Tibial artery (tissue), 4 donors: ENCODE results near the gene NDE1.
A peak's percentile ranks its signal among the peaks of the same experiment; 100 is the strongest.
"Not testable (repeated sequence)": the region's sequence is repeated elsewhere in the genome, so short reads cannot be mapped to it uniquely, and the experiment has no call there.

Experiments
- DNase-seq, 2 donors: peaks; one replicate each; pipeline ENCODE4 v3.0.0-alpha.2; 2019
- H3K27ac ChIP-seq, 2 donors: fragments of 200-600 bp; sonication (generic) in 1 of 2; 1 replicate in 1 of 2; 2 replicates in 1 of 2; pipeline ENCODE4 v1.5.1; 2018 to 2019; ENCODE audit warnings: mild to moderate bottlenecking in 1 of 2
- H3K27me3 ChIP-seq, 2 donors: fragments of 200-600 bp; sonication (generic) in 1 of 2; one replicate each; pipeline versions ENCODE4 v1.5.1 to v1.6.0; 2016 to 2019
- H3K36me3 ChIP-seq, 3 donors: fragments of 200-600 bp; sonication (generic) in 2 of 3; one replicate each; pipeline ENCODE4 v1.5.1; 2016 to 2019; ENCODE audit warnings: mild to moderate bottlenecking in 2 of 3
- H3K4me1 ChIP-seq, 4 donors: fragments of 200-600 bp; sonication (generic) in 2 of 4; 1 replicate in 3 of 4; 2 replicates in 1 of 4; pipeline ENCODE4 v1.5.1; 2016 to 2019
- H3K4me3 ChIP-seq, 2 donors: fragments of 200-600 bp; sonication (generic) in 1 of 2; 1 replicate in 1 of 2; 2 replicates in 1 of 2; pipeline ENCODE4 v1.5.1; 2018 to 2019; ENCODE audit warnings: mild to moderate bottlenecking in 2 of 2
- H3K9me3 ChIP-seq, 3 donors: fragments of 200-600 bp; sonication (generic) in 1 of 3; one replicate each; pipeline ENCODE4 v1.5.1; 2016 to 2019
- CTCF ChIP-seq, 2 experiments: fragments of 200-600 bp in 1 of 2; fragments of 450-650 bp in 1 of 2; IDR thresholded peaks; one replicate each; pipeline ENCODE4 v1.5.1; 2017 to 2019; ENCODE audit warnings: antibody characterized with exemption in 2 of 2, mild to moderate bottlenecking in 1 of 2, moderate library complexity in 1 of 2
- intact Hi-C: fragments of 100-400 bp; cut with DNase I; formaldehyde crosslinking; loops from one replicate; pipeline ENCODE4 v1.15.0; 2023; ENCODE audit warnings: low total_unique reads

The NDE1 gene

DNA sequence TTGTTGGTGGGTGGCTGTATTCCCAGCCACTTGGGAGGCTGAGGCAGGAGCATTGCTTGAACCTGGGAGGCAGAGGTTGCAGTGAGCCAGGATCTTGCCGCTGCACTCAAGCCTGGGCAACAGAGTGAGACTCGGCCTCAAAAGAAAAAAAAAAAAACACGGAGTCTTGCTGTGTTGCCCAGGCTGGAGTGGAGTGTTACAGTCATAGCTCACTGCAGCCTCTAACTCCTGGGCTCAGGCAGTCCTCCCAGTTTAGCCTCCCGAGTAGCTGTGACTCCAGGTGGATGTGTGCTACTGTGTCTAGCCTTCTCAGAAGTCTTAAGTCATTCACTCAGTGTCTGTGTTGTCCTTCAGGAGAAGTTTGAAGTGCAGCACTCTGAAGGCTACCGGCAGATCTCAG is 27.4 kb downstream of the NDE1 start:
- no peak for DNase-seq
- H3K36me3 ChIP-seq = peaks cover 0 to 44% (median 31%) of the 10 kb centered on the region in 3 donors
- no peak overlapping the region for H3K27ac ChIP-seq
- H3K27me3 ChIP-seq = no peaks in the 10 kb centered on the region
- no peak for TF ChIP-seq CTCF (IDR thresholded peaks at IDR 0.05)
- intact Hi-C loops = no loop called here
- H3K9me3 ChIP-seq = no peaks in the 10 kb centered on the region
- no peak overlapping the region for H3K4me3 ChIP-seq
- H3K4me1 ChIP-seq = peaks cover 0 to 18% (median 6%) of the 10 kb centered on the region in 4 donors

DNA sequence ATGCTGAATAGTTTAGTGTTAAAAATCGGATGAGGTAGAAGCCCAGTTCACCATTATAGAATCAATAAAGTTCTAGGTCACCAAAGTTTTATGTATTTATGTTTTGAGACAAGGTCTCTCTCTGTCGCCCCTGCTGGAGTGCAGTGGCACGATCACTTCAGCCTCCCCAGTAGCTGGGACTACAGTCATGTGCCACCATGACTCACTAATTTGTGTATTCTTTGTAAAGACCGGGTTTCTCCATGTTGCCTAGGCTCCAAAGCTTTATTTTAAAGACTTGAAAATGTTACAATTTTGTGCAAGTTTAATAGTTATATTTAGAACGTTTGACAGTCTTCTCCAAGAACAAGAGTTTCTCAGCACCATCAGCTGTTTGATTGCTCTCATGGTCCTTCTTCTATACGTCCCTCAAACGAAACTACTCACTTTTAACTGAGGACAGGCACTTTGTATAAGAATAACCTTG is 32.1 kb downstream of the NDE1 start:
- peak; percentile 55 to 62 for TF ChIP-seq CTCF (IDR thresholded peaks at IDR 0.05)
- peak overlapping the region; percentile 4 to 14 for H3K27ac ChIP-seq
- intact Hi-C loops = no loop called here
- peak; percentile 71 to 73 for DNase-seq
- H3K36me3 ChIP-seq = peaks cover 0 to 57% (median 35%) of the 10 kb centered on the region in 3 donors
- H3K4me1 ChIP-seq = peaks cover 0 to 9% (median 0%) of the 10 kb centered on the region in 4 donors
- H3K4me3 ChIP-seq = no peak overlapping the region
- H3K27me3 ChIP-seq = no peaks in the 10 kb centered on the region
- no peaks in the 10 kb centered on the region for H3K9me3 ChIP-seq

DNA sequence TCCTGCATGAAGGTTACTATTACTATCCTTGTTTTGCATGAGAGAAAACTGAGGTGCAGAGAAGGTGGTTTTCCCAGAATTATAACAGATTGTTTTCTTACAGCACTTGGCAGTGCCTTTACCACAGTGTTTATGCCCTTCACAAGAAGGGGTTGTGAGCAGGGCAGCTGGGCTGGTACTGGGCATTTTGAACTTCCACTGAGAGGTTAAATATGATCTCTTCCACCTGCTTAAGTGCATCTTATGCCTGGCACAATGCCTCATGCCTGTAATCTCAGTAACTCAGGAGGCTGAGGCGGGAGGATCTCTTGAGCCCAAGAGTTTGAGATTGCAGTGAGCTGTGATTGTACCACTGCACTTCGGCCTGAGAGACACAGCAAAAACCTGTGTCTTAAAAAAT is 36.2 kb downstream of the NDE1 start:
- peaks cover 10 to 48% (median 35%) of the 10 kb centered on the region in 3 donors for H3K36me3 ChIP-seq
- no peak overlapping the region for H3K4me3 ChIP-seq
- intact Hi-C loops = no loop called here
- no peaks in the 10 kb centered on the region for H3K27me3 ChIP-seq
- H3K4me1 ChIP-seq = peaks cover 0 to 30% (median 2%) of the 10 kb centered on the region in 4 donors
- DNase-seq = no peak
- no peak overlapping the region for H3K27ac ChIP-seq
- TF ChIP-seq CTCF (IDR thresholded peaks at IDR 0.05) = no peak
- H3K9me3 ChIP-seq = no peaks in the 10 kb centered on the region

GRCh38 chr16:15689290-15689689 is 39.2 kb downstream of the NDE1 start:
- intact Hi-C loops = no loop called here
- Histone ChIP-seq H3K27me3 (no peaks in the 10 kb centered on the region), H3K4me1 (peaks cover 0 to 22% (median 2%) of the 10 kb centered on the region in 4 donors), H3K36me3 (peaks cover 27 to 70% (median 64%) of the 10 kb centered on the region in 3 donors), H3K4me3 (no peak overlapping the region), H3K27ac (no peak overlapping the region), H3K9me3 (no peaks in the 10 kb centered on the region)
- no peak for DNase-seq
- no peak for TF ChIP-seq CTCF (IDR thresholded peaks at IDR 0.05)

DNA sequence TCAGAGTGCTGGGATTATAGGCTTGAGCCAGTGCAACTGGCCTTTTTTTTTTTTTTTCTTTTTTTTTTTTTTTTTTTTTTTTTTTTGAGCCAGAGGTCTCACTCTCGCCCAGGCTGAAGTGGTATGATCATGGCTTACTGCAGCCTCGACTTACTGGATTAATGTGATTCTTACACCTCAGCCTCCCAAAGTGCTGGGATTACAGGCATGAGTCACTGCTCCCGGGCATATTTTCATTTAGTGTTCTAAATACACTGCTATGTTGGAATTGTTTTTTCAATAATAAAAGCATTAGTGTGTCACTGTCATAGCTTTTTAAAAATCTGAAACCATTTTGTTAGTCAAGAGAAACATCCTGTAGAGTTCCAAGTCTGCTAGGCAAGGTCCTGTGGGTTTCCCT is 40.3 kb downstream of the NDE1 start:
- intact Hi-C loops = no loop called here
- no peaks in the 10 kb centered on the region for H3K27me3 ChIP-seq
- H3K27ac ChIP-seq = peak overlapping the region; percentile 29 to 59
- H3K4me3 ChIP-seq = no peak overlapping the region
- H3K9me3 ChIP-seq = no peaks in the 10 kb centered on the region
- peaks cover 0 to 22% (median 2%) of the 10 kb centered on the region in 4 donors for H3K4me1 ChIP-seq
- no peak for DNase-seq
- peaks cover 32 to 75% (median 73%) of the 10 kb centered on the region in 3 donors for H3K36me3 ChIP-seq
- no peak for TF ChIP-seq CTCF (IDR thresholded peaks at IDR 0.05)

DNA sequence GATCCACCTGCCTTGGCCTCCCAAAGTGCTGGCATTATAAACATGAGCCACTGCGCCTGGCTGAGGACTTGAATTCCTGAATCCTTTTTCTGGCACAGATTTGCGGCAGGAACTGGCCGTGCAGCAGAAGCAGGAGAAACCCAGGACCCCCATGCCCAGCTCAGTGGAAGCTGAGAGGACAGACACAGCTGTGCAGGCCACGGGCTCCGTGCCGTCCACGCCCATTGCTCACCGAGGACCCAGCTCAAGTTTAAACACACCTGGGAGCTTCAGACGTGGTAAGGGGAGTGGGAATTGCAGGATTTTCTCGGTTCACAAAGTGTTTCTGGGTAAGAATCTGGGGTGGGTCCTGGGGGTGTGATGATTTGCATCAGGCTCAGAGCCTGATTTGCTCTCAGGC is 41.0 kb downstream of the NDE1 start:
- intact Hi-C loops = no loop called here
- no peaks in the 10 kb centered on the region for H3K27me3 ChIP-seq
- TF ChIP-seq CTCF (IDR thresholded peaks at IDR 0.05) = no peak
- peaks cover 0 to 22% (median 2%) of the 10 kb centered on the region in 4 donors for H3K4me1 ChIP-seq
- H3K4me3 ChIP-seq = no peak overlapping the region
- DNase-seq = no peak
- no peaks in the 10 kb centered on the region for H3K9me3 ChIP-seq
- peaks cover 32 to 74% (median 73%) of the 10 kb centered on the region in 3 donors for H3K36me3 ChIP-seq
- H3K27ac ChIP-seq = peak overlapping the region; percentile 29 to 59

GRCh38 chr16:15692508-15692907 is 42.5 kb downstream of the NDE1 start:
- peaks cover 0 to 22% (median 2%) of the 10 kb centered on the region in 4 donors for H3K4me1 ChIP-seq
- H3K9me3 ChIP-seq, DNase-seq, intact Hi-C loops, H3K27me3 ChIP-seq, H3K4me3 ChIP-seq, H3K27ac ChIP-seq: not testable (repeated sequence)
- peaks cover 43 to 75% (median 74%) of the 10 kb centered on the region in 3 donors for H3K36me3 ChIP-seq
